COR-L47 (cell line): ENCODE measurements around the gene CCDC175.
A peak's percentile ranks its signal among the peaks of the same experiment; 100 is the strongest.

Experiments used
- DNase-seq: peaks from one replicate; lab custom pipeline; 2025; lab: John Stamatoyannopoulos, UW

Gene CCDC175

GRCh38 chr14:59540852-59541251 lies 35.8 kb downstream of the CCDC175 start:
- no peak for DNase-seq

- DNase-seq = no peak
Measured at GRCh38 chr14:59538936-59539335, 37.7 kb downstream of the CCDC175 start.

DNA sequence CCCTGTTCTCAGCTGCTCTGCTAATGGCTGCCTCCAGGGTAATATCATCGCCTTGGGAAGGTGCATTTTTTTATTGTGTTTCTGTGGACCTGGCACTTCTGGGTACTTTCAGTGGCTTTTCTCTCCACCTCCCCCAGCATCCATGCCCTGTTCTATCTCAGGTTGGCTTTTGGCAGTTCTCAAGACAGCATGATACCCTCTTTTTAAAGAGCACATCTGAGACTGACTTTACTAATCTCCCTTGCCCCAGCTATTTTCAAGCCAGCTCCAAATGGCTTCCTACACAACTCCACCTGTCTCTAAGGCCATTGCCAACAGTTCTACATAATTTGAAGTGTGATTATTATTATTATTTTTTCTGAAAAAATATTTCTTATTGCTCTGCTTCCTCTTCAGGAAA lies 39.1 kb downstream of the CCDC175 start:
- no peak for DNase-seq

- no peak for DNase-seq
Measured at GRCh38 chr14:59534361-59534987, 42.1 kb downstream of the CCDC175 start.

GRCh38 chr14:59532419-59532818 lies 44.2 kb downstream of the CCDC175 start:
- no peak for DNase-seq

GRCh38 chr14:59530349-59530748 lies 46.3 kb downstream of the CCDC175 start:
- DNase-seq = no peak

- DNase-seq = no peak
Measured at GRCh38 chr14:59529189-59529588, 47.4 kb downstream of the CCDC175 start.

- DNase-seq = no peak
Measured at GRCh38 chr14:59520224-59520623, 56.4 kb downstream of the CCDC175 start.

DNA sequence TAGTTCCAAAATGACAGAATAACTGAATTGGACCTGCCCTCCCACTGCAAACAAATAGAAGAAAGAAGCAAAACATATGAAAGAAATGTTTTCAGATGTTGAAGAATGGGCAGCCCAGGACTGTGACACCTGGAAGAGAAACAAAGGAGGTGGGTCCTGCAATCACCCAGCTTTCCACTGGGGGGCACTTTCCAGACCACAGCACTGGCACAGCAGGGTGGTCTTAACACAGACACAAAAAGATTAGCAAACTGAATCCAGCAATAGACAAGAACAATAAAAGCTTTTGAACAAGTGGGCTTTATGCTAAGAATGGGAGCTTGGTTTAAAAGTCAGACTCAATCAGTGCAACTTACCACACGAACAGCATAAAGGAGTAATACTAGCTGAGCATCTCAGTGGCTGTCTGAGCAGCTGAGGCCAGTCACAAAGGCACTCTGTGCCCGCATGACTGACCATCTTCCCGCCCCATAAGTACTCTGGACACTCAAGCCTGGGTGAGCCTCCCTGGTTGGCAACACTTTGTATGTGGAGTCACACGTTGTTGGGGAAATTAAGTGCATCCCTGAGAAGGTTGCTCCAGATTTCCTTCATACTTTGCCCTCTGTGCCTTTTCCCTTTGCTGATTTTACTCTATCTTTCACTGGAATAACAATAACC lies 64.6 kb downstream of the CCDC175 start:
- DNase-seq = peak; percentile 59

GRCh38 chr14:59510966-59511365 lies 65.6 kb downstream of the CCDC175 start:
- no peak for DNase-seq

GRCh38 chr14:59510001-59510400 lies 66.6 kb downstream of the CCDC175 start:
- DNase-seq = no peak

DNA sequence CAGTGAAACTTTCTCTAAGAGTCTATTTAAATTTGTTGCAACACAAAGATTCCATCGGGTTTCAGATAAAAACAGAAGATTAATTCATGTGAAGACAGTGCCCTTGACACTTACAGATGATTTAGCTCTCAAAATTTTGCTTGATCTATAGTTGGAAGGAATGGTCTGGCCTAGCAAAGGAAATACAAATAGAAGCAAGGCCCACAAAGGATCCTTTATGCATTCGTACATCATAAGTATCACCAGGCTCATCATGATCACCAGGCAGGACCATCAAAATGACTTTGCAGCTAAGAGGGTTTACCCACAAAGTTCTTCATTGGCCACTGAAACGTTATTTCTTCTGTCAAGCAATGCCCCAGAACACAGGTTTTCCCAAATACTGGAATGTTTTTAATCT lies 67.5 kb downstream of the CCDC175 start:
- DNase-seq = no peak

DNA sequence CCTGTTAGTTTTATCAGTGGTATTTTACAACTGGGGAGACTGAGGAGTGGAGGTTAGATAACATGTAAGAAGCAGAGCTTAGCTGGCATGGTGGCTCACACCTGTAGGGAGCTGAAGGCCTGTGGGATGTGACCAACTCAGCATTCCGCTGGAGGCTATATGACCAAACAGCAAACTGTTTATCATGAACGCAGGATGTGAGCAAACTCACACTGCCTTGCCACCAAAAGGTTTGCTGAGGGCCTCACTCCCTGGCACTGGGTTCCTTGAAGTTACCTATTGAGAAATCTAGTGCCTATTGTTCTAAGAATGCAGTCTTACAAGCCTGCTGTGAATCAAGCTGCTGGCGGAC lies 68.9 kb downstream of the CCDC175 start:
- no peak for DNase-seq

DNA sequence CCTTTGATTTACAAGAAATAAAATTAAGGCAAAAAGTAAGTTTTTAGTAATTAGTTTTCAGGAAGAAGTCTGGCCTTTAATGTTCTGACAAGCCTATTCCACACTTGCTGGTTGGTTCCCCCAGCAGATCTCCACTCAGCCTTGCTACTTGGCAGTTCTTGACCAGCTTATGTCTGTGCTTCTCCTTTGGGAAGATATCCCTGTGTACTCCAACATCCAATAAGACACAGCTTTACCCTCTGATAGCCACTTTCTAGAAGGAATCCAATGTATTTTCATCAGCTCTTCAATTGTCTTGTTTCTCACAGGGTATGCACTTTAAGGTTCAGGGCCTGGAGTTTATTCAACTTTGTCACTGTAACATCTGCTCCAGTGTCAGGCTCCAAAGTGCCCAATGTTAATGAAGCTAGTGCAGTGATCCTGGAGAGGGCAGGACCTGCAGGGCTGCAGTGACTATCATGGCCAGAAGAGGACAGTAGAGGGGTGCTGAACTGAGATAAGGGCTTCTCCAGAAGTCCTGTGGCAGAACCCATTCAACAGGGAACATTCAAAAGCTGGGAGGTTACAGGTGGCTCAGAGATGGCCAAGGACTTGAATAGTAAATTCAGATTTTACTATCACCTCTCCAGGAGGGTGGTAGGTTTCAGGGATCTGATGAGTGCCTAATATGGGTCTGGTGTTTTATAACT lies 69.4 kb downstream of the CCDC175 start:
- peak; percentile 70 for DNase-seq

- DNase-seq = no peak
Measured at GRCh38 chr14:59503256-59503655, 73.4 kb downstream of the CCDC175 start.

DNA sequence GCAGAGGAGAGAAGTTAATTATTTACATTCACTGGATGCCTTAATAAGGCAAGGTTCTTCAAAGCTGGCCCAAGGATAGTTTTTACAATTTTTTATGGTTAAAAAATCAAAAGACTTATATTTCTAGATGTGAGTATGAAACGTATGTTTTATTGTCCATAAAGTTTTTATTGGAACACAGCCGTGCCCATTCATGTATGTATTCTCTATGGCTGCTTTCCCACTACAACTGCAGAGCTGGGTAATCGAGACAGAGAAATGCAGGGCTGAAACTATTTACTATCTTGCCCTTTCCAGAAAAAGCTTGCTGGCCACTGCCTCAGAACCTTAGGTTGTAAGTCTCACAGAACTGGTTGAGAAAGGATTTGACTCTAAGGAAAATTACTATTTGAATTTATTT lies 75.9 kb downstream of the CCDC175 start:
- no peak for DNase-seq

DNA sequence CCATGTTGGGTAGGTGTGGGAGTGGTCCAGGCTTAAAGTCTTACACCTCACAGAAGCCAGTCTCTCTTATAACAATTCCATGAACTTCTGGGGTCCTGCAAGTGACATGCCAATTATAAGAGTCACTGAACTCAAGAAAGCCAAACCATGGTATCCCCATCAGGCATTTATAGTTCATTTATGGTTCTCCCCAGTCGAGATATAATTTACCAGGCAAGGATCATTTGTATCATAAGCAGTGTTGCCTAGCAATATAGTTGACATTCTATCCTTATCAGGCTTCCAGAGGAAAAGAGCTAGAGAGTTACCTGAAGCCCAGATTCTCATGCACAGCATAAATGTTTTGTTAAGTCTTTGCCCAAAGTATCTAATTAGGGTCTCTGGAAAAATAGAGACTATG lies 84.2 kb downstream of the CCDC175 start:
- no peak for DNase-seq

DNA sequence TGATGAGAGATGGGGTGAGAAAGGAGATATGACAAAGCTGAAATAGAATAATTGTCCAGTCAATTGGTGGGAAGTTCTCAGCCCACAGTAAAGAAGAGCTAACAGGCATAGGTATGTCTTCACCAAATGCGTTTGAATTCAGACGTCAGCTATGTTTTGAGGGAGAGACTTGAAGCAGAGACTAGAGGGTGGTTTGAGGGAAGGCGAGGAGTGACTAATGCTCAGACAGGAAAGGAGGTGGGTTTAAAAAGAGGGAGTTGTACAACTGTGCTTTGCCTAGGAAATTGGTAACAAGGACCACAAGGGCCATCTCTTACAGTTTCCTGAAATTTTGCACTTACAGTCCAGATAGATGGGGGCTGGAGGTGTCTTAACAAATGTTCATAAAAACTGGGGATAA lies 85.9 kb downstream of the CCDC175 start:
- no peak for DNase-seq

GRCh38 chr14:59484639-59485175 lies 91.9 kb downstream of the CCDC175 start:
- DNase-seq = peak; percentile 35

- DNase-seq = peak; percentile 98
Measured at GRCh38 chr14:59483819-59484638, 92.6 kb downstream of the CCDC175 start, which contains the start of the genes JKAMP and L3HYPDH. Gene JKAMP, plus strand, starts transcription at chr14:59484517. Its CDS starts 73 bp downstream, at chr14:59484590. Gene L3HYPDH, minus strand, starts transcription at chr14:59484408. Its CDS starts 92 bp downstream, at chr14:59484316.

- DNase-seq = peak; percentile 37
Measured at GRCh38 chr14:59483363-59483762, 93.2 kb downstream of the CCDC175 start.
